HG03571 (cell line): ENCODE measurements around the gene SCUBE1.

Experiments used
- ATAC-seq: cut with Tn5 transposase; IDR thresholded peaks from one replicate; pipeline ENCODE4 v1.9.1; 2021; ENCODE audit not compliant: unreplicated experiment

Gene SCUBE1

GRCh38 chr22:43343262-43343669 lies at the start of gene SCUBE1:
Gene SCUBE1 (minus strand): TSS chr22:43343372. CDS start chr22:43343261, 111 bp downstream.
- no peak for ATAC-seq

- no peak for ATAC-seq
Observed at GRCh38 chr22:43392385-43392989, 49.3 kb upstream of the SCUBE1 start.

GRCh38 chr22:43391306-43391705 lies 48.1 kb upstream of the SCUBE1 start:
- no peak for ATAC-seq

- no peak for ATAC-seq
Observed at GRCh38 chr22:43390872-43391271, 47.7 kb upstream of the SCUBE1 start.

- ATAC-seq = no peak
Observed at GRCh38 chr22:43390166-43390565, 47.0 kb upstream of the SCUBE1 start.

GRCh38 chr22:43389227-43389836 lies 46.2 kb upstream of the SCUBE1 start:
- no peak for ATAC-seq

- no peak for ATAC-seq
Observed at GRCh38 chr22:43388420-43388851, 45.3 kb upstream of the SCUBE1 start.

GRCh38 chr22:43387815-43388214 lies 44.6 kb upstream of the SCUBE1 start:
- no peak for ATAC-seq

GRCh38 chr22:43385770-43386641 lies 42.8 kb upstream of the SCUBE1 start:
- no peak for ATAC-seq

- no peak for ATAC-seq
Observed at GRCh38 chr22:43384863-43385262, 41.7 kb upstream of the SCUBE1 start.

- no peak for ATAC-seq
Observed at GRCh38 chr22:43381693-43382092, 38.5 kb upstream of the SCUBE1 start.

- no peak for ATAC-seq
Observed at GRCh38 chr22:43377896-43378704, 34.9 kb upstream of the SCUBE1 start.

GRCh38 chr22:43377548-43377895 lies 34.4 kb upstream of the SCUBE1 start:
- no peak for ATAC-seq

GRCh38 chr22:43376765-43377547 lies 33.8 kb upstream of the SCUBE1 start:
- ATAC-seq = no peak

- no peak for ATAC-seq
Observed at GRCh38 chr22:43375951-43376455, 32.8 kb upstream of the SCUBE1 start.

GRCh38 chr22:43370036-43370435 lies 26.9 kb upstream of the SCUBE1 start:
- ATAC-seq = no peak

GRCh38 chr22:43365715-43366440 lies 22.7 kb upstream of the SCUBE1 start:
- no peak for ATAC-seq

- no peak for ATAC-seq
Observed at GRCh38 chr22:43364169-43364435, 20.9 kb upstream of the SCUBE1 start.

- no peak for ATAC-seq
Observed at GRCh38 chr22:43363315-43364168, 20.4 kb upstream of the SCUBE1 start.
